ENCODE results near the gene CFAP90. TPM values are rescaled to one million over a fixed set of nuclear protein-coding genes. Genes with fewer than 3 reads are reported as not detected.

Gene CFAP90
- total RNA-seq, 1 experiment from 2014 or later, result not detected

- RAD21 ChIA-PET (ENCODE audit: low non-redundant PET in 1 of 2, low total read pairs in 2 of 2, uncharacterized antibody in 2 of 2, unreplicated experiment in 2 of 2), result no interaction called here
- intact Hi-C loops (cut with micrococcal nuclease), result loop anchor here (5.0 kb wide), 1 partner anchor 1088 kb away; no protein-coding TSS in a partner anchor
- TF ChIP-seq ZFX (IDR thresholded peaks at IDR 0.05) (no peak), FOSL1 (IDR thresholded peaks at IDR 0.05; ENCODE audit: low read depth) (no peak), REST (IDR thresholded peaks at IDR 0.05; ENCODE audit: low read depth) (no peak), CEBPB (IDR thresholded peaks at IDR 0.05; ENCODE audit: low read depth) (no peak)
- Histone ChIP-seq H3K36me3 (ENCODE audit: control insufficient read depth in 1 of 2, insufficient read depth in 2 of 2, low read length in 2 of 2) (peaks cover 3 to 13% of the 10 kb centered on the region in 2 experiments; a peak in 3 of 4 replicates), H2AFZ (ENCODE audit: low read depth, low read length, poor library complexity, severe bottlenecking) (no peak overlapping the region), H3K9ac (ENCODE audit: low read length) (no peak overlapping the region), H3K4me1 (ENCODE audit: control insufficient read depth in 1 of 2, insufficient read depth in 2 of 2, low read length in 2 of 2) (no peaks in the 10 kb centered on the region), H3K27me3 (ENCODE audit: insufficient read depth, low read length) (no peaks in the 10 kb centered on the region), H3K9me3 (ENCODE audit: control insufficient read depth in 1 of 2, insufficient read depth in 1 of 2, low read depth in 1 of 2, low read length in 2 of 2) (no peaks in the 10 kb centered on the region), H4K20me1 (ENCODE audit: insufficient read depth) (no peaks in the 10 kb centered on the region), H3K4me3 (replicated peaks in 1 of 2; ENCODE audit: low read depth in 1 of 2, low read length in 2 of 2) (no peak overlapping the region), H3K27ac (ENCODE audit: low read depth, low read length) (no peak overlapping the region), H3K4me2 (ENCODE audit: low read length) (no peak overlapping the region), H3K79me2 (ENCODE audit: insufficient read depth, low read length) (no peaks in the 10 kb centered on the region), H3K9me2 (ENCODE audit: insufficient read depth) (no peaks in the 10 kb centered on the region)
- CTCF ChIA-PET, result no interaction called here
- ATAC-seq, result no peak
- no peak for DNase-seq (ENCODE audit: low read depth, low spot score)
- POLR2A ChIA-PET, result no interaction called here
- no TSS peak for BruUV-seq (replicated peaks)
Measured at GRCh38 chr5:7855611-7856010, 4.7 kb upstream of the CFAP90 start.

- Histone ChIP-seq H3K36me3 (ENCODE audit: control insufficient read depth in 1 of 2, insufficient read depth in 2 of 2, low read length in 2 of 2) (no peaks in the 10 kb centered on the region), H2AFZ (ENCODE audit: low read depth, low read length, poor library complexity, severe bottlenecking) (no peak overlapping the region), H3K9me3 (ENCODE audit: control insufficient read depth in 1 of 2, insufficient read depth in 1 of 2, low read depth in 1 of 2, low read length in 2 of 2) (no peaks in the 10 kb centered on the region), H3K27me3 (ENCODE audit: insufficient read depth, low read length) (no peaks in the 10 kb centered on the region), H3K4me1 (ENCODE audit: control insufficient read depth in 1 of 2, insufficient read depth in 2 of 2, low read length in 2 of 2) (no peaks in the 10 kb centered on the region), H3K79me2 (ENCODE audit: insufficient read depth, low read length) (no peaks in the 10 kb centered on the region), H3K9ac (ENCODE audit: low read length) (no peak overlapping the region), H3K9me2 (ENCODE audit: insufficient read depth) (no peaks in the 10 kb centered on the region), H3K27ac (ENCODE audit: low read depth, low read length) (no peak overlapping the region), H4K20me1 (ENCODE audit: insufficient read depth) (no peaks in the 10 kb centered on the region), H3K4me3 (replicated peaks in 1 of 2; ENCODE audit: low read depth in 1 of 2, low read length in 2 of 2) (no peak overlapping the region), H3K4me2 (ENCODE audit: low read length) (no peak overlapping the region)
- intact Hi-C loops (cut with micrococcal nuclease), result no loop called here
- no peak for ATAC-seq
- DNase-seq (ENCODE audit: low read depth, low spot score), result no peak
- CTCF ChIA-PET, result no interaction called here
- RAD21 ChIA-PET (ENCODE audit: low non-redundant PET in 1 of 2, low total read pairs in 2 of 2, uncharacterized antibody in 2 of 2, unreplicated experiment in 2 of 2), result no interaction called here
- POLR2A ChIA-PET, result no interaction called here
- no TSS peak for BruUV-seq (replicated peaks)
- TF ChIP-seq CBX3 (IDR thresholded peaks at IDR 0.05; ENCODE audit: low read depth), result no peak
- no peak for TF ChIP-seq JUND (IDR thresholded peaks at IDR 0.05)
- no peak for TF ChIP-seq ELF1 (IDR thresholded peaks at IDR 0.05; ENCODE audit: borderline replicate concordance, low read depth)
- TF ChIP-seq EGR1 (IDR thresholded peaks at IDR 0.05; ENCODE audit: low read depth), result no peak
- TF ChIP-seq FOSL1 (IDR thresholded peaks at IDR 0.05; ENCODE audit: low read depth), result no peak
- no peak for TF ChIP-seq REST (IDR thresholded peaks at IDR 0.05; ENCODE audit: low read depth)
- no peak for TF ChIP-seq YY1 (IDR thresholded peaks at IDR 0.05; ENCODE audit: extremely low read depth, insufficient replicate concordance, low read depth, low read length)
- no peak for TF ChIP-seq SRF (IDR thresholded peaks at IDR 0.05; ENCODE audit: low read depth)
- no peak for TF ChIP-seq CTCF (IDR thresholded peaks at IDR 0.05 in 2 of 3, conservative IDR thresholded peaks at IDR 0.05 in 1 of 3; ENCODE audit: borderline replicate concordance in 1 of 3, insufficient read depth in 1 of 3, low read depth in 2 of 3, low read length in 2 of 3)
- TF ChIP-seq CEBPB (IDR thresholded peaks at IDR 0.05; ENCODE audit: low read depth), result no peak
- TF ChIP-seq EZH2phosphoT487 (IDR thresholded peaks at IDR 0.05; ENCODE audit: borderline replicate concordance), result no peak
Measured at GRCh38 chr5:7852988-7853387, 2.1 kb upstream of the CFAP90 start.
